HUES6 (cell line): ENCODE results near the gene TBCK.

ENCODE experiments used
- H3K27ac ChIP-seq: 2 replicates; pipeline ENCODE4 v1.7.0; 2013; ENCODE audit warnings: low read depth, mild to moderate bottlenecking, low read length, inconsistent platforms
- H3K27me3 ChIP-seq: 2 replicates; pipeline ENCODE4 v1.6.1; 2013; ENCODE audit warnings: low read length; ENCODE audit not compliant: control insufficient read depth, insufficient read depth
- H3K36me3 ChIP-seq: 2 replicates; pipeline ENCODE4 v1.6.1; 2013; ENCODE audit warnings: low read length; ENCODE audit not compliant: control insufficient read depth, insufficient read depth
- H3K4me1 ChIP-seq: 2 replicates; pipeline ENCODE4 v1.6.1; 2013; ENCODE audit warnings: low read length; ENCODE audit not compliant: control insufficient read depth, insufficient read depth
- H3K4me3 ChIP-seq: 2 replicates; pipeline ENCODE4 v1.5.1; 2013; ENCODE audit warnings: low read depth, low read length
- H3K9ac ChIP-seq: one replicate; pipeline ENCODE4 v1.6.1; 2013; ENCODE audit warnings: mild to moderate bottlenecking, low read length
- H3K9me3 ChIP-seq: 2 replicates; pipeline ENCODE4 v1.6.1; 2013; ENCODE audit warnings: low read depth, low read length; ENCODE audit not compliant: control insufficient read depth, insufficient read depth

Gene TBCK

GRCh38 chr4:106022454-106022853 is 293.6 kb downstream of the TBCK start:
- Histone ChIP-seq H3K4me1 (no peaks in the 10 kb centered on the region), H3K27me3 (no peaks in the 10 kb centered on the region), H3K9me3 (peaks cover 2% of the 10 kb centered on the region), H3K36me3 (no peaks in the 10 kb centered on the region), H3K9ac (no peak overlapping the region), H3K27ac (no peak overlapping the region), H3K4me3 (no peak overlapping the region)

GRCh38 chr4:106021737-106022410 is 294.1 kb downstream of the TBCK start:
- H3K9me3 ChIP-seq, result no peaks in the 10 kb centered on the region
- H3K36me3 ChIP-seq, result no peaks in the 10 kb centered on the region
- no peaks in the 10 kb centered on the region for H3K4me1 ChIP-seq
- H3K4me3 ChIP-seq, result no peak overlapping the region
- H3K27me3 ChIP-seq, result no peaks in the 10 kb centered on the region
- H3K9ac ChIP-seq, result no peak overlapping the region
- H3K27ac ChIP-seq, result no peak overlapping the region

GRCh38 chr4:106019771-106020170 is 296.2 kb downstream of the TBCK start:
- Histone ChIP-seq H3K4me3 (no peak overlapping the region), H3K36me3 (no peaks in the 10 kb centered on the region), H3K9ac (no peak overlapping the region)

GRCh38 chr4:106017975-106018374 is 298.0 kb downstream of the TBCK start:
- H3K9ac ChIP-seq, result no peak overlapping the region
- no peaks in the 10 kb centered on the region for H3K36me3 ChIP-seq
- no peak overlapping the region for H3K4me3 ChIP-seq
- no peaks in the 10 kb centered on the region for H3K4me1 ChIP-seq
- H3K9me3 ChIP-seq, result peaks cover 3% of the 10 kb centered on the region; the same call in 1 of the 2 replicates
- H3K27ac ChIP-seq, result no peak overlapping the region
- H3K27me3 ChIP-seq, result no peaks in the 10 kb centered on the region

More at GRCh38 chr4:106019771-106020170, 296.2 kb downstream of the TBCK start:
- H3K27ac ChIP-seq, result no peak overlapping the region
- H3K9me3 ChIP-seq, result no peaks in the 10 kb centered on the region; the same call in 1 of the 2 replicates
- no peaks in the 10 kb centered on the region for H3K27me3 ChIP-seq
- H3K4me1 ChIP-seq, result no peaks in the 10 kb centered on the region

- Histone ChIP-seq H3K9me3 (peaks cover 7% of the 10 kb centered on the region), H3K36me3 (no peaks in the 10 kb centered on the region), H3K4me1 (no peaks in the 10 kb centered on the region), H3K4me3 (no peak overlapping the region), H3K9ac (no peak overlapping the region), H3K27ac (no peak overlapping the region), H3K27me3 (no peaks in the 10 kb centered on the region)
Observed at GRCh38 chr4:106011387-106011786, 304.6 kb downstream of the TBCK start.

GRCh38 chr4:106010761-106011160 is 305.2 kb downstream of the TBCK start:
- peaks cover 7% of the 10 kb centered on the region for H3K9me3 ChIP-seq
- H3K4me3 ChIP-seq, result no peak overlapping the region
- no peaks in the 10 kb centered on the region for H3K4me1 ChIP-seq
- no peaks in the 10 kb centered on the region for H3K27me3 ChIP-seq
- H3K9ac ChIP-seq, result no peak overlapping the region
- no peaks in the 10 kb centered on the region for H3K36me3 ChIP-seq
- H3K27ac ChIP-seq, result no peak overlapping the region

- no peaks in the 10 kb centered on the region for H3K36me3 ChIP-seq
- no peaks in the 10 kb centered on the region for H3K27me3 ChIP-seq
- H3K4me3 ChIP-seq, result no peak overlapping the region
- no peak overlapping the region for H3K27ac ChIP-seq
- peaks cover 14% of the 10 kb centered on the region for H3K4me1 ChIP-seq
- no peaks in the 10 kb centered on the region for H3K9me3 ChIP-seq
- no peak overlapping the region for H3K9ac ChIP-seq
Observed at GRCh38 chr4:106002994-106003393, 313.0 kb downstream of the TBCK start.

- Histone ChIP-seq H3K4me3 (no peak overlapping the region), H3K9ac (no peak overlapping the region), H3K9me3 (no peaks in the 10 kb centered on the region), H3K27me3 (no peaks in the 10 kb centered on the region), H3K4me1 (peaks cover 22% of the 10 kb centered on the region), H3K36me3 (no peaks in the 10 kb centered on the region), H3K27ac (no peak overlapping the region)
Observed at GRCh38 chr4:105998171-105999063, 317.6 kb downstream of the TBCK start.

GRCh38 chr4:105996845-105997244 is 319.2 kb downstream of the TBCK start:
- no peaks in the 10 kb centered on the region for H3K27me3 ChIP-seq
- H3K4me3 ChIP-seq, result no peak overlapping the region
- no peaks in the 10 kb centered on the region for H3K36me3 ChIP-seq
- H3K27ac ChIP-seq, result no peak overlapping the region
- peaks cover 22% of the 10 kb centered on the region for H3K4me1 ChIP-seq
- H3K9ac ChIP-seq, result no peak overlapping the region
- H3K9me3 ChIP-seq, result no peaks in the 10 kb centered on the region

GRCh38 chr4:105994841-105995501 is 321.0 kb downstream of the TBCK start:
- Histone ChIP-seq H3K9me3 (no peaks in the 10 kb centered on the region), H3K27me3 (no peaks in the 10 kb centered on the region), H3K27ac (no peak overlapping the region), H3K9ac (no peak overlapping the region), H3K36me3 (no peaks in the 10 kb centered on the region), H3K4me3 (no peak overlapping the region), H3K4me1 (peaks cover 22% of the 10 kb centered on the region)

GRCh38 chr4:105994061-105994460 is 321.9 kb downstream of the TBCK start:
- no peaks in the 10 kb centered on the region for H3K9me3 ChIP-seq
- H3K27me3 ChIP-seq, result no peaks in the 10 kb centered on the region
- no peaks in the 10 kb centered on the region for H3K36me3 ChIP-seq
- H3K4me3 ChIP-seq, result no peak overlapping the region
- H3K4me1 ChIP-seq, result peaks cover 17% of the 10 kb centered on the region
- H3K9ac ChIP-seq, result no peak overlapping the region
- H3K27ac ChIP-seq, result no peak overlapping the region
